Spleen (tissue), 11 donors: ENCODE results near the gene HUS1. TPM values are rescaled to one million over a fixed set of nuclear protein-coding genes. Genes with fewer than 3 reads are reported as not detected.
"Not testable (repeated sequence)": the region's sequence is repeated elsewhere in the genome, so short reads cannot be mapped to it uniquely, and the experiment has no call there.

Experiments used
- DNase-seq: peaks from one replicate; pipeline ENCODE4 v3.0.0-alpha.2; 2020
- H3K27ac ChIP-seq, 8 donors: fragments of 200-600 bp; sonication (generic) in 7 of 8; 1 replicate in 4 of 8; 2 replicates in 4 of 8; pipeline versions ENCODE4 v1.5.0 to v1.8.0; 2016 to 2021; ENCODE audit warnings: inconsistent platforms in 4 of 8, mild to moderate bottlenecking in 4 of 8, moderate library complexity in 1 of 8
- H3K27me3 ChIP-seq, 7 donors: fragments of 200-600 bp; sonication (generic) in 6 of 7; replicated peaks in 1 of 7; 1 replicate in 4 of 7; 2 replicates in 3 of 7; pipeline versions ENCODE4 v1.5.0 to v1.8.0; 2016 to 2021; ENCODE audit warnings: inconsistent platforms in 3 of 7, mild to moderate bottlenecking in 1 of 7
- H3K36me3 ChIP-seq, 6 donors: fragments of 200-600 bp; sonication (generic) in 5 of 6; 1 replicate in 4 of 6; 2 replicates in 2 of 6; pipeline versions ENCODE4 v1.5.0 to v1.8.0; 2016 to 2021; ENCODE audit warnings: inconsistent platforms in 2 of 6
- H3K4me1 ChIP-seq, 6 donors: fragments of 200-600 bp; sonication (generic) in 5 of 6; 1 replicate in 3 of 6; 2 replicates in 3 of 6; pipeline versions ENCODE4 v1.5.0 to v1.8.0; 2016 to 2021; ENCODE audit warnings: inconsistent platforms in 3 of 6
- H3K4me3 ChIP-seq, 8 donors: fragments of 200-600 bp; sonication (generic) in 7 of 8; 1 replicate in 4 of 8; 2 replicates in 4 of 8; pipeline versions ENCODE4 v1.5.0 to v1.8.0; 2016 to 2021; ENCODE audit warnings: inconsistent platforms in 4 of 8, mild to moderate bottlenecking in 4 of 8, moderate library complexity in 2 of 8
- H3K9me3 ChIP-seq, 8 donors: fragments of 200-600 bp; sonication (generic) in 7 of 8; 1 replicate in 4 of 8; 2 replicates in 4 of 8; pipeline versions ENCODE4 v1.5.0 to v1.8.0; 2016 to 2021; ENCODE audit warnings: inconsistent platforms in 4 of 8
- POLR2A ChIP-seq, 3 donors: fragments of 450-650 bp; IDR thresholded peaks; one replicate each; pipeline ENCODE4 v1.5.1; 2017; ENCODE audit warnings: antibody characterized with exemption in 3 of 3, mild to moderate bottlenecking in 1 of 3
- POLR2AphosphoS5 ChIP-seq, 3 donors: sonication (generic); formaldehyde crosslinking; IDR thresholded peaks; one replicate each; pipeline ENCODE4 v1.5.1; 2017; ENCODE audit warnings: antibody characterized with exemption in 3 of 3
- WGBS, 5 donors: extraction: QIAGEN DNeasy Blood & Tissue Kit in 3 of 5; methylation state at CpG; one replicate each; pipeline versions ENCODE4 v1.1.5 to v1.1.7; 2013 to 2018; 5-methylcytosine and 5-hydroxymethylcytosine counted together
- intact Hi-C: fragments of 100-400 bp; cut with DNase I; formaldehyde crosslinking; loops from one replicate; pipeline ENCODE4 v1.15.0; 2023; ENCODE audit warnings: low total_unique reads
- polyA plus RNA-seq, 3 donors: library from polyadenylated mRNA; stranded (reverse); fragments of 200-250 nt; gene quantifications; one replicate each; pipeline ENCODE4 v1.2.1, GENCODE V29; 2013
- total RNA-seq, 7 donors: library from RNA; depleted of rRNA in 3 of 7; stranded (reverse); fragments of >200 nt in 3 of 7; fragmentation: NEBNext Ultra II Directional in 4 of 7; extraction: Animal tissue kit (Norgen Biotek cat#: 25700) in 4 of 7; gene quantifications; one replicate each; pipeline versions ENCODE4 v1.1.0 to v1.2.1, GENCODE V29; 2016 to 2021
- TF ChIP-seq, protein P1 (sequence below), 11 experiments: fragments of 200-600 bp in 7 of 11; fragments of 450-650 bp in 4 of 11; sonication (generic) in 4 of 11; IDR thresholded peaks in 8 of 11; conservative IDR thresholded peaks in 3 of 11; 1 replicate in 7 of 11; 2 replicates in 4 of 11; pipeline versions ENCODE4 v1.4.0 to v1.8.0; 2016 to 2021; ENCODE audit warnings: antibody characterized with exemption in 11 of 11, inconsistent platforms in 4 of 11, mild to moderate bottlenecking in 1 of 11
- donor health status: healthy with polysubstance abuse.
- donor health status: DM: no; HTN: no; CAD: no; lungs with moderate emphysema.
- donor health status: DM: no; HTN: no; CAD: no.
- donor health status: Bipolar disorder and iron deficiency.
- donor health status: healthy.
- donor health status: DM: no; HTN: no; CAD: no.
- donor health status: DM: yes; HTN: yes; CAD: no.

HUS1 gene
- total and polyA plus RNA-seq, 10 donors = 4.8 to 74.2 (median 33.2) TPM

DNA sequence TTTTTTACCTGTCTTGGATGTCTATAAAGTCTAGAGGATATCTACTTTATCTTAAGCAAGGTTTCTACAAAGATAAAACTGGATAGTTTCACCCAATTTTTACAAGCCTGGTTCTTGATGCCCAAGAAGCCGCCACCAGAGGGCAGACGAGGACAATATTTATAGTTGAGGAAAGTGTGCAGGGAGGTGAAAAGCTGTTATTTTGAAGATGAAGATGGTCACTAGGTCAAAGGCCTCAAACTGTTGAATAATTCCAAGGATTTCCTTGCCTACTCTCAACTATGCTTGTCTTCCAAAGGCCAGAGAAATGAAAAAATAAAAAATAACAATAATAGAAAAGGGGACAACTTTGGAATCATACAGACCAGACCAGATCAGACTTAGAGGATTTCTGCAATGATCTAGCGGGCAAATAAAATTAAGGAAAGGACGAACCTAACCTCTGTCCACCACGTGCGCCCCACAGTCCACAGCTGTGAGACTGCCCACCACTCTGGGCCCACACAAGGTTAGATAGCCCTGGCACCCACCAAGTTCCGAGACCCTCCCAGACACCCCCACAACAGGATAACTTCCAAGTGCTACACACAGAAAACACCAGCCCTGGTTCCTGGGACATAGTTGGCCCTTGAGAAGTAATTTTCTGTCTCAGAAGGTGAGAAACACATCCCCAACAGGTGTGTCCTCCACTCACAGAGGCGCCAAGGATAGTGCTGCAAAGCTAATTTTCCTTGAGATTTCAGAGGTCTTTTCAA, 34.0 kb downstream of the HUS1 start:
- Histone ChIP-seq H3K4me1 (peaks cover 4 to 57% (median 24%) of the 10 kb centered on the region in 6 donors), H3K27ac (no peak overlapping the region), H3K27me3 (no peaks in the 10 kb centered on the region), H3K4me3 (no peak overlapping the region), H3K36me3 (no peaks in the 10 kb centered on the region), H3K9me3 (no peaks in the 10 kb centered on the region)
- WGBS, 5 donors = 40 to 57% (median 51%) methylated on average over 8 of the region's 8 CpGs
- TF ChIP-seq POLR2A (IDR thresholded peaks at IDR 0.05) (no peak), POLR2AphosphoS5 (IDR thresholded peaks at IDR 0.05) (no peak)
- TF ChIP-seq, protein P1, sequence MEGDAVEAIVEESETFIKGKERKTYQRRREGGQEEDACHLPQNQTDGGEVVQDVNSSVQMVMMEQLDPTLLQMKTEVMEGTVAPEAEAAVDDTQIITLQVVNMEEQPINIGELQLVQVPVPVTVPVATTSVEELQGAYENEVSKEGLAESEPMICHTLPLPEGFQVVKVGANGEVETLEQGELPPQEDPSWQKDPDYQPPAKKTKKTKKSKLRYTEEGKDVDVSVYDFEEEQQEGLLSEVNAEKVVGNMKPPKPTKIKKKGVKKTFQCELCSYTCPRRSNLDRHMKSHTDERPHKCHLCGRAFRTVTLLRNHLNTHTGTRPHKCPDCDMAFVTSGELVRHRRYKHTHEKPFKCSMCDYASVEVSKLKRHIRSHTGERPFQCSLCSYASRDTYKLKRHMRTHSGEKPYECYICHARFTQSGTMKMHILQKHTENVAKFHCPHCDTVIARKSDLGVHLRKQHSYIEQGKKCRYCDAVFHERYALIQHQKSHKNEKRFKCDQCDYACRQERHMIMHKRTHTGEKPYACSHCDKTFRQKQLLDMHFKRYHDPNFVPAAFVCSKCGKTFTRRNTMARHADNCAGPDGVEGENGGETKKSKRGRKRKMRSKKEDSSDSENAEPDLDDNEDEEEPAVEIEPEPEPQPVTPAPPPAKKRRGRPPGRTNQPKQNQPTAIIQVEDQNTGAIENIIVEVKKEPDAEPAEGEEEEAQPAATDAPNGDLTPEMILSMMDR (IDR thresholded peaks at IDR 0.05 in 8 of 11, conservative IDR thresholded peaks at IDR 0.05 in 3 of 11) = peak; percentile 56 to 90 (median 82)
- intact Hi-C loops = loop anchor here (5.0 kb wide), 1 partner anchor 167 kb away; no protein-coding TSS in a partner anchor
- peak; percentile 89 for DNase-seq

DNA sequence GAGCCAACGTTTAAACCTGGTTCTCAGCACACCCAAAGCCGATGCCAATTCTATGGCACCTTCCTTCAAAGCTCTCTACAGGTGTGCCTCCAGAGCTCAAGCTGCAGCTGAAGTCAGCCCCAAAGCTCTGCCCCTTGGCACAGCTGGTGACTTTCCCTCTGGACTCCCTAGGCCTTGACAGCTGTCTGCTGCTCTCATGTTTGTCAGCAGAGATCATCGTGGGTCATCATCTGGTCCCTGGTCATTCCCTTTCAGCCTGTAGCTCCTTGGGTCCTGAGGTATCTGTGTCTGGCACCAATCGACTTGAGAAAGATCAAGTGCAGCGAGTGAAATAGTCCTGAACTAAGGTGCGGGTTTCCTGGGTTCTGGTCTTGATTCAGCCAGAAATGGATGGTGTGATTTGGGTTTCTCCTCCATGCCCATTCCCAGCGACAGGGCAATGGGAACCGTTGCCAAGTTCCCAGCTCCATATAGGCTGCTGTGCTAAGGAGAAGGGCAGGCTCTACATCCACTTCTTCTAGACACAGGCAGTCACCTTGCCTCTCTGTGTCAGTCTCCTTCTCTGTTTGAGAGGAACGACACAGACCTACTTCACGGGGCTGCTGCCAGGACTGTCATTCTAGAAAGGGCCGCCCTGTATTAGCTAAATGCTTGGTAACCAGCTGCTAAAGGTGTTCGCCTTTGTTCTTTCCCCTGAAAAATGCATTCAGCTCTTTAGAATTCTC, 34.7 kb downstream of the HUS1 start:
- TF ChIP-seq POLR2A (IDR thresholded peaks at IDR 0.05) (no peak), POLR2AphosphoS5 (IDR thresholded peaks at IDR 0.05) (no peak)
- TF ChIP-seq, protein P1 (IDR thresholded peaks at IDR 0.05 in 8 of 11, conservative IDR thresholded peaks at IDR 0.05 in 3 of 11) = no peak
- Histone ChIP-seq H3K27ac (peak overlapping the region in 1 of 8 donors; percentile 1), H3K4me1 (peaks cover 4 to 57% (median 28%) of the 10 kb centered on the region in 6 donors), H3K27me3 (no peaks in the 10 kb centered on the region), H3K4me3 (no peak overlapping the region), H3K36me3 (no peaks in the 10 kb centered on the region), H3K9me3 (no peaks in the 10 kb centered on the region)
- intact Hi-C loops = loop anchor here (5.0 kb wide), 1 partner anchor 168 kb away; no protein-coding TSS in a partner anchor
- DNase-seq = no peak
- 85 to 90% (median 86%) methylated on average over 12 of the region's 12 CpGs for WGBS, 5 donors

DNA sequence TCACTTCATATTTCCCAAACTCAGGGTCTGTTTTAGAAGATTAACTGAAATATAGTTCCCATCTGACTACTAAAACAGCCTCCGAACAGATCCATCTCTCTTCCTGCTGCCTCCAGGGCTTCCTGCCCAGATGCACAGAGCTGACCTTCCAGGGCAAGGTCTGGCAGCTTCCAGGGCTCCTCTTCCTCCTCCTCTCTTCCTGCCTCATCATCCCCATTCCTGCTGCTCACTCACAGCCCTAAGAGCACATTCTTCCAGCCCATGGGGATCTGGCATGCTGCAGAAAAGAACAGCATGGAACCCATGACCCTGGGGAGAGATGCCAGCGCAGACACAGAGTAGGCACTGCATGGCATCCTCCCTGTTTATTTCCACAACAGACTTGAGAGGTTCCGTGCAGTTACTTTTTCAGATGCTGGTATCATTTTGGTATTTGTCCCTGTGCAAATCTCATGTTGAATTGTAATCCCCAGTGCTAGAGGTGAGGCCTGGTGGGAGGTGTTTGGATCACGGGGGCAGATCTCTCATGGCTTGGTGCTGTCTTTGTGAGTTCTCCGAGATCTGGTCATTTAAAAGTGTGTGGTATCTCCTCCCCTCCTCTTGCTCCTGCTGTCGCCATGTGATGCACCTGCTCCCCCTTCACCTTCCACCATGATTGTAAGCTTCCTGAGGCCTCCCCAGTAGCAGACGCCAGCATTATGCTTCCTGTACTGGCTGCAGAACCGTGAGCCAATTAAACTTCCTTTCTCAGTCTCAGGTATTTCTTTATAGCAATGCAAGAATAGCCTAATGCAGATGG, 35.5 kb downstream of the HUS1 start:
- TF ChIP-seq, protein P1 (IDR thresholded peaks at IDR 0.05 in 8 of 11, conservative IDR thresholded peaks at IDR 0.05 in 3 of 11) = no peak
- TF ChIP-seq POLR2A (IDR thresholded peaks at IDR 0.05) (no peak), POLR2AphosphoS5 (IDR thresholded peaks at IDR 0.05) (peak in 1 of 3 donors; percentile 29)
- Histone ChIP-seq H3K27ac (peak overlapping the region in 4 of 8 donors; percentile 30 to 65 (median 54)), H3K36me3 (no peaks in the 10 kb centered on the region), H3K9me3 (no peaks in the 10 kb centered on the region), H3K27me3 (no peaks in the 10 kb centered on the region), H3K4me1 (peaks cover 4 to 63% (median 29%) of the 10 kb centered on the region in 6 donors), H3K4me3 (no peak overlapping the region)
- WGBS, 5 donors = 74 to 85% (median 78%) methylated on average over 8 of the region's 8 CpGs
- intact Hi-C loops = no loop called here
- DNase-seq = no peak

DNA sequence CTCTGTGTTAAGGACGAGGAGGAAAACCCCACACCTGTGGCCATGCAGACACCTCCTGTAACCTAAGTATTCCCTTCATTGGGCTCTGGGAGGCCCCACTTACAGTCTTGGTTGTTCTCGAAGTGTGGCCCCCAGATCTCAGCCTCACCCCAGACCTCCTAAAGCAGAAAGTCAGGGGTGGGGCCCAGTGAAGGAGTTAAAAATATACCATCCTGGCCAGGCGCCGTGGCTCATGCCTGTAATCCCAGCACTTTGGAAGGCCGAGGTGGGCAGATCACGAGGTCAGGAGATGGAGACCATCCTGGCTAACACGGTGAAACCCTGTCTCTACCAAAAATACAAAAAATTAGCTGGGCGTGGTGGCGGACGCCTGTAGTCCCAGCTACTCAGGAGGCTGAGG, 36.8 kb downstream of the HUS1 start:
- H3K27me3 ChIP-seq, H3K36me3 ChIP-seq, H3K9me3 ChIP-seq, H3K4me3 ChIP-seq, DNase-seq, intact Hi-C loops: not testable (repeated sequence)
- H3K4me1 ChIP-seq = peaks cover 4 to 75% (median 36%) of the 10 kb centered on the region in 6 donors
- WGBS, 5 donors = 82 to 94% (median 88%) methylated on average over 10 of the region's 10 CpGs
- H3K27ac ChIP-seq = peak overlapping the region in 4 of 8 donors; percentile 30 to 86 (median 60)
